Activated naive CD4-positive, alpha-beta T cell treated with anti-CD3 and anti-CD28 coated beads, Interleukin-2, amount 50 U/mL, for 16 hours (primary cell): ENCODE results near the gene RCCD1.

ENCODE experiments used
- DNase-seq: peaks from one replicate; pipeline ENCODE4 v3.0.0-alpha.2; 2020

Gene RCCD1

DNA sequence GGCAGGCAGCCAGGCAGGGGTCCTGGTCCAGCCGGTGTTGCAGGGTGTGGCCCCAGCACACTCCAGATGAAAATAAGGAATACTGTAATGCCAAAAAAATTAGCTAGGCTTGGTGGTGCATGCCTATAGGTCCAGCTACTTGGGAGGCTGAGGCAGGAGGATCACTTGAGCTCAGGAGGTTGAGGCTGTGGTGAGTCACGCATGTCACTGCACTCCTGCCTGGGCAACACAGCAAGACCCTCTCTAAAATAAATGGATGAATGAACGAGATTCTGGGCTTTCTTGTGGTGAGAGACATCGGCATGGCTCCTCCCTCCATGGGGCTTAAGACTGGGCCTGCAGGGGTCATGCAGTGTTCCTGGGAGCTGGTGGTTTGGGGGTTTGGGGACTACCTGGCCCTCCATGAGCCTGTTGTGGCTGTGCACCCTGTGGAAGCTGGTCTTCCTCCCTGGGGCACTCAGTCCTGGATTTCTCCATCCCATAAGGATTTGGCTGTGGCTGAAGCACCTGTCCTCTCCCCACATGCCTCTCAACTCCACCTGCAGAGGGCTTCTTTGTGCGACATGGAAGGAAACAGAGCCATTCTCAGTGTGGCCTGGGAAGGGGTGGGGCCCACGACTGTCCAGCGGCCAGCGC lies 7.6 kb upstream of the RCCD1 start:
- DNase-seq, result no peak

- DNase-seq, result no peak
These were observed 6.9 kb upstream of the RCCD1 start for GRCh38 chr15:90947577-90948357.

DNA sequence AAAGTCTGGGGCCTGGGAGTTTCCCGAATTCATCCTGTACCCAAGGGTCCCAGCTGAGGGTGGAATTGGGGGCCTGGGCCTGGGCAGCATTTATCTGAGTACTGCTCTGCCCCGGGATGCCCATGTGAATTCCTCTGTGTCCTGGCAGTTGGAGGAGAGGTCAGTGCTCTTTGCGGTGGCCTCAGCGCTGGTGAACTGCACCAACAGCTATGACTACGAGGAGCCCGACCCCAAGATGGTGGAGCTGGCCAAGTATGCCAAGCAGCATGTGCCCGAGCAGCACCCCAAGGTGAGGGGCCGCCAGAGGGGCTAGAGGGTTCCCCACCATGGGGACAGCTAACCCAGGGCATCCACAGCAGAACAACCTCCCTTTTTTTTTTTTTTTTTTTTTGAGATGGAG lies 6.2 kb upstream of the RCCD1 start:
- DNase-seq, result no peak

DNA sequence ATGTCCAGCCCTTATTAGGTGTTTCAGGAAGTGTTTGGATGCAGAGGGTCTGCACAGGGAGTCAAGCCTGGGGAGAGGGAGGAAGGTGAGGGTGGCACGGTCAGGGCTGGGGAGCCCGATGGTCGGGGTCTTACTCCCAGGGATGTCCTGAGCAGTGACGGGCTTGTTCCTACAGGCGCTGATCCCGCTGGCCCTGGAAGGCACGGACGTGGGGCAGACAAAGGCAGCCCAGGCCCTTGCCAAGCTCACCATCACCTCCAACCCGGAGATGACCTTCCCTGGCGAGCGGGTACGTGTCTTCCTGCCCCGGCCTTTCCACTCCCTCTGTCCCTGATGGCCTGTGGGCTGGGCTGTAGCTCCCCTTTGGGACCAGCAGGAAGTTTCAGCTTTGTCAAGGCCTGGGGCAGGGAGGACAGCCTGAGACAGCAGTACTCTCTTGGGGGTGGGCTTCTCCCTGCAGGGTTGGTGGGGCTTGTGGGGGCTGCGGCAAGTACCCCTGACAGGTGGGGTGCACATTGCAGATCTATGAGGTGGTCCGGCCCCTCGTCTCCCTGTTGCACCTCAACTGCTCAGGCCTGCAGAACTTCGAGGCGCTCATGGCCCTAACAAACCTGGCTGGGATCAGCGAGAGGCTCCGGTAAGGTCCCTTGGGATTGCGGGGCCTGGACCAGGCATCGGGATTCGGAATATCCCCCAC lies 4.6 kb upstream of the RCCD1 start:
- no peak for DNase-seq

DNA sequence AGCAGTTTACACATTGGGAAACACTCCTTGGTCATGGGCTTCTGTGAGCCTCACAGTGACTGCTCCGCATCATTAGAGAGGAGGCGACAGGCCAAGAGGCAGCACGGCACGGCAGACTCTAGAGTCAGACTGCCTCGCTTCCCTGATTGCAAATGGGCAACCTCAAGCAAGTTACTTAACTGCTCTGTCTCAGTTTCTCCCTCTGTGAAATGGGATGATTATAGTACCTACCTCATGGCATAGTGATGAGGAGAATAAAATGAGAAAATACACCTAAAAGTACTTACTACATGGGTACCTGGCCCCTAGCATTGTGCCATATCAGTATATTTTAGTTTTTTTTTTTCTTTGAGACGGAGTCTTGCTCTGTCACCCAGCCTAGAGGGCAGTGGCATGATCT lies 4.0 kb upstream of the RCCD1 start:
- no peak for DNase-seq

DNA sequence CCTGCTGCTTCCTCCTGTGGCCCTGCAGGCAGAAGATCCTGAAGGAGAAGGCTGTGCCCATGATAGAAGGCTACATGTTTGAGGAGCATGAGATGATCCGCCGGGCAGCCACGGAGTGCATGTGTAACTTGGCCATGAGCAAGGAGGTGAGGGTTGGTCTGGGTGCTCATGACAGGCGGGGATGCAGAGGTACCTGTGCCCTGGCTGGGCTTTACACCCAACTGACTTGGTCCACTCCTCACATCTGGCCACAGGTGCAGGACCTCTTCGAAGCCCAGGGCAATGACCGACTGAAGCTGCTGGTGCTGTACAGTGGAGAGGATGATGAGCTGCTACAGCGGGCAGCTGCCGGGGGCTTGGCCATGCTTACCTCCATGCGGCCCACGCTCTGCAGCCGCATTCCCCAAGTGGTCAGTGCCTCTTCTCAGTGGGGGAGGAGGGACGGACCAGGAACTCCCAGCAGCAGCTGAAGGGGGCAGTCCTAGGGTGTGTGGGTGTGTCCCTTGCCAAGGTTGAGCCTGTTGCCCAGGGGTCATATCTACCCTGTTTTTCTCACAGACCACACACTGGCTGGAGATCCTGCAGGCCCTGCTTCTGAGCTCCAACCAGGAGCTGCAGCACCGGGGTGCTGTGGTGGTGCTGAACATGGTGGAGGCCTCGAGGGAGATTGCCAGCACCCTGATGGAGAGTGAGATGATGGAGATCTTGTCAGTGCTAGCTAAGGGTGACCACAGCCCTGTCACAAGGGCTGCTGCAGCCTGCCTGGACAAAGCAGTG lies 1.6 kb upstream of the RCCD1 start:
- no peak for DNase-seq

DNA sequence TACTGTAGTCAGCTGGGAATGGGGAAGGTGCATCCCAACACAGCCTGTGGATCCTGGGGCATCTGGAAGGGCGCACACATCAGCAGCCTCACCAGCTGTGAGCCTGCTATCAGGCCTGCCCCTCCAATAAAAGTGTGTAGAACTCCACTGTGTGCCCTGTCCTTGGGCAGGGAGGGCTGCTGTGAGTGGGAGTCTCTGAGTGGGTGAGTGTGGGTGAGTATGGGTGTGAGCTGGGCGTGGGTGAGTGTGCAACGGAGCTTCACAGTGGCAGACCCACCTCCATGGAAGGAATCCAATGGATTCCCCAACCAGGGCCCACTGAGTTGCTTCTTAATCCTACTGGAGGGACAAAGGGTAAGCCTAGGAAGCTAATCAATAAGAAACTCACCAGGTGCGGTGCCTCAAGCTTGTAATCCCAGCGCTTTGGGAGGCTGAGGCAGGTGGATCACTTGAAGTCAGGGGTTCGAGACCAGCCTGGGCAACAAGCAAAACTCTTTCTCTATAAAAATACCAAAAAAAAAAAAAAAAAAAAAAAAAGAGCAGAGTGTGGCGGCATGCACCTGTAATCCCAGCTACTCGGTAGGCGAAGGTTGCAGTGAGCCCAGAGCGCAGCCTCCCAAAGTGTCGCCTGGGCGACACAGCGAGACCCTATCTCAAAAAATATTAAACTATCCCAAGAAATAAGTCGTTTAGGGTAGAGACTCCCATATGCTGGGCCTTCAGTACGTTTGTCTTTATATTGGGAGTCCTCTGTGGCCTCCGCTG lies 555 bp upstream of the RCCD1 start:
- DNase-seq, result no peak

DNA sequence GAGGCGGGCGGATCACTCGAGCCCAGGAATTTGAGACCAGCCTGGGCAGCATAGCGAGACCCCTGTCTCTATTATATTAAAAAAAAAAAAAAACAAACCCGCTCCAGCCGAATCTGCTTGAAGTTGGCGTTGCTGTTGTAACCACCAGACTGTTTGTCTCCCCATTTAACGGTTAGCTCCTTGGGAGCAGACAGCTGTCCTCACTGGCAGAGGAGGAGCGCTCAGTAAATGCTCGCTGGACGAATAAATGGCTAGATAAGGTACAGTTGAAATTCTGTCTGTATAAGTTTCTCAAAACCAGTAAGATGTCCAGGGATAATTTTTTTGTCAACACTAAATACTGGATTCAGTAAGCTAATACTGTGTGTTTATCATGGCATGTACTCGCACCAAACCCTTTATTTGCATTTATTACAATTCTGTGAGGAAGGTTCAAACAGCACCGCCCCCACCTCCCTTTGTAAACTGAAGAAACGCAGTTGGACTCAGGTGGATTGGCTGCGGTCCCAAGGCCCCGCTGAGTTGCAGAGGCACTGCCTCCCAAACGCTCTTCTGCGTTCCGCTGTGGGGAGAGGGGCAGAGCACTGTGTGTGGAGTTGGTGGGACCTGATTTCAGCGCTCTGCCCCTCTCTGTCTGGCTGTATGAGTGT lies 1.1 kb downstream of the RCCD1 start:
- no peak for DNase-seq

DNA sequence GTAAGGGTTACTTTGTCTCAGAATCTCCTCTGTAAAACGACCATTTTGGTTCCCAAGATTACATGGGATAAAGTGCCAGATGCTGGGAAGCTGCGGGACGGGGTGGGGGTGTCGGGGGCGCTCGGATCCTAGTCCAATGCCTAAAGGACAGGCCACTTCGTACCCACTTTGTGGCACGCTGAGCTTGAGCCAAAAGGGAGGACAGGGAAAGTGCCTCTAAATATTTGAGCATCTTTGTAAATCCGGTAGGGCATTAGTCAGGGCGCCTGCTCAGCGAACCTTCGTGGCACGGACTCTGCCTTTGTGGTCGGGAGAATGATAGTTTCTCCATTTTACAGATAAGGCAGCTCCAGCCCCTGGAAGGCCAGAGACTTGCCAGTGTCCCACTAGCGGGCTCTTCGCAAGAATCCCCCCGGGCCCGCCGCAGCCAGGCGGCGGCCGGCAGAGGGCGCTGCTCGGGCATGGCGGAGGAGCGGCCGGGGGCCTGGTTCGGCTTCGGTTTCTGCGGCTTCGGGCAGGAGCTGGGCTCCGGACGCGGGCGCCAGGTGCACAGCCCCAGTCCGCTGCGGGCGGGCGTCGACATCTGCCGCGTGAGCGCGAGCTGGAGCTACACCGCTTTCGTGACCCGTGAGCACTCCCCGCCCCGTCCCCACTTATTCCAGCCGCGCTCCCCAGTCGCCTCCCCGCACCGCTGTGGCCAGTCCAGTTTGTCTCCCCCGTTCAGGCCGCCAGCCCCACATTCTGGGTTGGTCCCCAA lies 1.8 kb downstream of the RCCD1 start:
- DNase-seq, result peak; percentile 67

GRCh38 chr15:90957031-90957790 lies 2.5 kb downstream of the RCCD1 start:
- DNase-seq, result no peak

GRCh38 chr15:90957791-90958190 lies 3.1 kb downstream of the RCCD1 start:
- no peak for DNase-seq

- no peak for DNase-seq
These were observed 4.4 kb downstream of the RCCD1 start for GRCh38 chr15:90959028-90959595.

GRCh38 chr15:90959894-90960293 lies 5.2 kb downstream of the RCCD1 start:
- DNase-seq, result no peak

GRCh38 chr15:90960298-90961091 lies 5.8 kb downstream of the RCCD1 start:
- no peak for DNase-seq

DNA sequence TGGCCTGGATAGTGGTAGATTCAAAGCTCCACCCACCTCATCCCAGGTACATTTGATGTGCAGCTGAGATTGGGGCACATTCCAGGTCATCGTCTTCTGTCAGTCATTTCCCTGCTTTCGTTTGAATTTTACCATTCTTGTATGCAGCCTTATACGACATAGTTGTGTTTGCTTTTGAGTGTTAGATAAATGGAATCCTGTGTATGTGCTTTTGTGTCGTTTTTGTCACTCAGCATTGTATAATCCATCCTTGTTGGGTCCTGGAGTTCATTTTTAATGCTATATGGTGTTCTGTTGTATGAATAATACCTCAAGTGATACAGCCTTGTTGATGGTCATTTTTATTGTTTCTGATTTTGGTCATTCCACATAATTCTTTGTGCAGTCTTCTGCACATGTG lies 7.3 kb downstream of the RCCD1 start:
- no peak for DNase-seq

GRCh38 chr15:90966262-90966661 lies 11.6 kb downstream of the RCCD1 start:
- no peak for DNase-seq

DNA sequence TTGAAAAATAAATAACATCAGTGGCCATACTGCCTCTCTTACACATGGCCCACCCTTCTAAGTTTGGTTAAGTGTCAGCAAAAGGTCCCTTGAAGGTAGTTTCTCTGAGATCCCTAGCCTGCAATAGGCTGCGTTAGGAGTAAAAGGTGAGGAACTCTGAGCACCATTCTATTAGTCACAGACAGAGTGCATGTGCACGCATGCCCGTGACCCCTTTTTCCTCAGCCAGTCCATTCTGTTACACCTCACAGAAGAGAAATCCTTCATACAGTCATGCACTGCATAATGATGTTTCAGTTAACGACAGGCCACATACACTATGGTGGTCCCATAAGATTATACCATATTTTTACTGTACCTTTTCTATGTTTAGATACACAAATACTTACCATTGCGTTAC lies 12.5 kb downstream of the RCCD1 start:
- no peak for DNase-seq

DNA sequence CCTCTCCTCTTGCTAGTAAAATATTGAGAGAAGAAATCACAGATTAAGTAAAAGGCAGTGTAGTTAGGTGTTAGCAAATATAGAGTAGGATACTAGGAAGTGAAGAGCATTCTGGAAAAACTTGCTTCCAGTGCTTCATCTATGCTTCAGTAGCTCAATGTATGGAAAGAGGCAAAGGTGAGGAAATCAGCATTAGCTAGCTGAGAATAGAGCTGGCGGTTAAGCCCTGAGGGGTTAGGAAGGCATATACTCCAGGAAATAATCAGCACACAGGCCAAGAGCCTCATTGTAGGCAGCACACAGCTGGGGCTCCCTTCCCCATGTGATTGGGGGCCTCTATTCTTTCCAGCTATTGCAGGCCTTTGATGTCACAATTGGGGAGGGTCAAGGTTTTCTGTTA lies 13.8 kb downstream of the RCCD1 start:
- no peak for DNase-seq

DNA sequence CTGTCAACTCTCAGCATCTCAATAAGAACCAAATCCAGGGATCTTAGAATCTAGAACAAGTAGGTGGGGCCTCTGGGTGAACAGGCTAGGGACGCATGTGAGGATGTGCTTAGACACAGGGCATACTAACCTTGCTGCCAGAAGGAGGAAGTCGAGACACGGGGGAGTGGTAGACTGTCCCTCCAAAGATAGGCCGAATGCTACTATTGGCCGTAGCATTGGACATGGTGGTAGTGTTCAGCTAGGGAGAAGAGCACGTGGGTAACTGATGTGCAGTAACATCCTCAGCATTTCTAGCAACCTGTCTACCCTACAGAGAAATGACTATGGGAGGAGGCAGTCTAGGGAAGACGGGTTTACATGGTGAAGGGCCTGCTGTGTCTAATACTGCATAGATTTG lies 15.6 kb downstream of the RCCD1 start:
- DNase-seq, result no peak
